SK-N-SH (cell line): ENCODE results near the gene CELSR1. TPM values are rescaled to one million over a fixed set of nuclear protein-coding genes. Genes with fewer than 3 reads are reported as not detected.
"Not testable (repeated sequence)": the region's sequence is repeated elsewhere in the genome, so short reads cannot be mapped to it uniquely, and the experiment has no call there.

Source experiments
- CTCF ChIA-PET: fragments of 300-600, 350-600 bp; formaldehyde crosslinking; extraction: SDS; loops from one replicate; lab custom pipeline; 2021; lab: Yijun Ruan, JAX
- POLR2A ChIA-PET: fragments of 350-600 bp; sonication (Branson Sonifier 250); formaldehyde crosslinking; extraction: SDS; loops from one replicate; lab custom pipeline; 2020; ENCODE audit warnings: antibody characterized with exemption, inconsistent platforms; lab: Yijun Ruan, JAX
- DNase-seq: peaks from one replicate; pipeline ENCODE4 v3.0.0; 2012
- H2AFZ ChIP-seq: fragments of 200-600 bp; sonication (generic); 2 replicates; pipeline ENCODE4 v1.8.1; 2016; ENCODE audit warnings: antibody characterized with exemption, mild to moderate bottlenecking, low read depth
- H3F3A ChIP-seq: fragments of 200-600 bp; sonication (generic); replicated peaks from 2 replicates; pipeline ENCODE3; 2016; ENCODE audit warnings: antibody characterized with exemption, mild to moderate bottlenecking; ENCODE audit not compliant: insufficient read depth
- H3K27ac ChIP-seq, 2 experiments: fragments of 200-500 bp in 1 of 2; fragments of 200-600 bp in 1 of 2; sonication (Bioruptor generic) in 1 of 2; sonication (generic), shearing (Covaris generic) in 1 of 2; 2 replicates each; pipeline versions ENCODE4 v1.5.1 to v1.6.1; 2014 to 2016; ENCODE audit warnings: low read depth in 2 of 2, inconsistent platforms in 1 of 2, low read length in 1 of 2, mild to moderate bottlenecking in 1 of 2, mixed read lengths in 1 of 2
- H3K27me3 ChIP-seq: fragments of 200-600 bp; sonication (generic), shearing (Covaris generic); 2 replicates; pipeline ENCODE4 v1.6.1; 2016; ENCODE audit warnings: mixed run types; ENCODE audit not compliant: insufficient read depth
- H3K36me3 ChIP-seq, 2 experiments: fragments of 200-500 bp in 1 of 2; fragments of 200-600 bp in 1 of 2; sonication (Bioruptor generic) in 1 of 2; sonication (generic) in 1 of 2; replicated peaks in 1 of 2; 2 replicates each; pipeline versions ENCODE3 to v1.5.1; 2014 to 2016; ENCODE audit warnings: low read length in 1 of 2, mild to moderate bottlenecking in 1 of 2; ENCODE audit not compliant: insufficient read depth in 2 of 2, control insufficient read depth in 1 of 2
- H3K4me1 ChIP-seq, 2 experiments: fragments of 200-500 bp in 1 of 2; fragments of 200-600 bp in 1 of 2; sonication (Bioruptor generic) in 1 of 2; sonication (generic), shearing (Covaris generic) in 1 of 2; 2 replicates each; pipeline versions ENCODE4 v1.5.1 to v1.6.1; 2014 to 2016; ENCODE audit warnings: low read depth in 1 of 2, low read length in 1 of 2, mixed run types in 1 of 2; ENCODE audit not compliant: insufficient read depth in 2 of 2, control insufficient read depth in 1 of 2
- H3K4me2 ChIP-seq: fragments of 200-600 bp; sonication (generic), shearing (Covaris generic); 2 replicates; pipeline ENCODE4 v1.6.1; 2017; ENCODE audit warnings: mixed run types
- H3K4me3 ChIP-seq, 2 experiments: fragments of 200-500 bp in 1 of 2; fragments of 200-600 bp in 1 of 2; sonication (Bioruptor generic) in 1 of 2; sonication (generic), shearing (Covaris generic) in 1 of 2; 2 replicates each; pipeline versions ENCODE4 v1.5.1 to v1.8.1; 2014 to 2016; ENCODE audit warnings: low read depth in 2 of 2, inconsistent platforms in 1 of 2, low read length in 1 of 2, mild to moderate bottlenecking in 1 of 2, mixed read lengths in 1 of 2, moderate library complexity in 1 of 2
- H3K79me2 ChIP-seq: fragments of 200-600 bp; sonication (generic); 2 replicates; pipeline ENCODE4 v1.8.1; 2017; ENCODE audit warnings: mild to moderate bottlenecking; ENCODE audit not compliant: insufficient read depth
- H3K9ac ChIP-seq: fragments of 200-600 bp; sonication (generic); 2 replicates; pipeline ENCODE4 v1.6.1; 2017; ENCODE audit warnings: mixed run types
- H3K9me2 ChIP-seq: fragments of 200-600 bp; sonication (generic); 2 replicates; pipeline ENCODE4 v1.6.1; 2017; ENCODE audit warnings: mixed run types
- H3K9me3 ChIP-seq: fragments of 200-600 bp; sonication (generic); 2 replicates; pipeline ENCODE4 v1.6.1; 2017; ENCODE audit warnings: mixed run types, mild to moderate bottlenecking, moderate library complexity
- H4K20me1 ChIP-seq: fragments of 200-600 bp; sonication (generic); 2 replicates; pipeline ENCODE4 v1.6.1; 2017; ENCODE audit warnings: mild to moderate bottlenecking, mixed run types; ENCODE audit not compliant: insufficient read depth
- CHD2 ChIP-seq: fragments of 150-350 bp; IDR thresholded peaks from 2 replicates; pipeline ENCODE4 v1.6.1; 2018; ENCODE audit warnings: low read length; ENCODE audit not compliant: partially characterized antibody
- CTCF ChIP-seq: fragments of 200-600 bp; sonication (generic); IDR thresholded peaks from 2 replicates; pipeline ENCODE4 v1.6.1; 2017; ENCODE audit warnings: antibody characterized with exemption, mild to moderate bottlenecking, moderate library complexity
- EZH2phosphoT487 ChIP-seq: fragments of 200-600 bp; sonication (generic); IDR thresholded peaks from 2 replicates; pipeline ENCODE4 v1.6.1; 2017; ENCODE audit warnings: low read depth, mixed run types, mild to moderate bottlenecking, antibody characterized with exemption, moderate library complexity, borderline replicate concordance
- FOSL2 ChIP-seq: IDR thresholded peaks from 2 replicates; pipeline ENCODE4 v1.4.0; 2012; ENCODE audit warnings: low read depth, mild to moderate bottlenecking, moderate library complexity, borderline replicate concordance
- FOXJ3 ChIP-seq: sonication (generic); formaldehyde crosslinking; IDR thresholded peaks from 2 replicates; pipeline ENCODE4 v1.5.1; 2020; ENCODE audit warnings: mild to moderate bottlenecking, missing genetic modification reagents
- FOXM1 ChIP-seq: IDR thresholded peaks from 2 replicates; pipeline ENCODE4 v1.4.0; 2012; ENCODE audit warnings: low read depth, mild to moderate bottlenecking
- GABPA ChIP-seq: IDR thresholded peaks from 2 replicates; pipeline ENCODE4 v1.4.0; 2012; ENCODE audit warnings: low read depth, mild to moderate bottlenecking
- GATA2 ChIP-seq: sonication (generic); formaldehyde crosslinking; IDR thresholded peaks from 2 replicates; pipeline ENCODE4 v1.5.0; 2020; ENCODE audit warnings: mild to moderate bottlenecking, missing genetic modification reagents
- JUND ChIP-seq: IDR thresholded peaks from 2 replicates; pipeline ENCODE4 v1.4.0; 2012
- MEF2A ChIP-seq: IDR thresholded peaks from 2 replicates; pipeline ENCODE4 v1.4.0; 2012; ENCODE audit warnings: low read depth, borderline replicate concordance
- MXI1 ChIP-seq: IDR thresholded peaks from 2 replicates; pipeline ENCODE4 v1.6.1; 2012; ENCODE audit warnings: mild to moderate bottlenecking, low read depth, low read length, improper control_type of control experiment
- NRF1 ChIP-seq: IDR thresholded peaks from 2 replicates; pipeline ENCODE4 v1.6.1; 2012; ENCODE audit warnings: low read depth, mild to moderate bottlenecking, low read length
- POLR2AphosphoS5 ChIP-seq: IDR thresholded peaks from 2 replicates; pipeline ENCODE4 v1.6.1; 2012; ENCODE audit warnings: low read depth, low read length
- RAD21 ChIP-seq: IDR thresholded peaks from 2 replicates; pipeline ENCODE4 v1.6.1; 2012; ENCODE audit warnings: mild to moderate bottlenecking, low read length
- RCOR1 ChIP-seq: fragments of 150-350 bp; IDR thresholded peaks from 2 replicates; pipeline ENCODE4 v1.6.1; 2017; ENCODE audit warnings: antibody characterized with exemption, low read length
- SMC3 ChIP-seq: IDR thresholded peaks from 2 replicates; pipeline ENCODE4 v1.6.1; 2012; ENCODE audit warnings: low read depth, low read length, improper control_type of control experiment
- TAF1 ChIP-seq: IDR thresholded peaks from 2 replicates; pipeline ENCODE4 v1.6.1; 2012; ENCODE audit warnings: low read depth, mild to moderate bottlenecking, low read length, moderate library complexity, borderline replicate concordance
- TCF12 ChIP-seq: IDR thresholded peaks from 2 replicates; pipeline ENCODE4 v1.4.0; 2012
- USF1 ChIP-seq: IDR thresholded peaks from 2 replicates; pipeline ENCODE4 v1.4.0; 2012; ENCODE audit warnings: low read depth, borderline replicate concordance
- WGBS: methylation state at CpG from one replicate; pipeline ENCODE4 v1.1.6; 2017; ENCODE audit warnings: low lambda C conversion rate; 5-methylcytosine and 5-hydroxymethylcytosine counted together
- polyA plus RNA-seq, 3 experiments: library from polyadenylated mRNA; depleted of rRNA; stranded (reverse); fragments of >200 nt; gene quantifications; 2 replicates each; pipeline ENCODE4 v1.2.3, GENCODE V29; 2012

CELSR1 gene
- polyA plus RNA-seq, 1 of the 3 experiments (the other 2 are of a cell fraction), result 5.0 TPM

- H3K9me3 ChIP-seq, H3K27me3 ChIP-seq: not testable (repeated sequence)
- WGBS, result 64% methylated on average over 5 of the region's 5 CpGs
Measured at GRCh38 chr22:46397049-46397448, 140.4 kb downstream of the CELSR1 start.

GRCh38 chr22:46395145-46395544 lies 142.3 kb downstream of the CELSR1 start:
- H3K9ac ChIP-seq, result no peak overlapping the region
- DNase-seq, result no peak
- H4K20me1 ChIP-seq, result no peaks in the 10 kb centered on the region
- H3K9me2 ChIP-seq, result no peaks in the 10 kb centered on the region
- POLR2A ChIA-PET, result no interaction called here
- no peaks in the 10 kb centered on the region for H3K9me3 ChIP-seq
- H3K4me2 ChIP-seq, result no peak overlapping the region
- CTCF ChIA-PET, result interaction anchor here (1.5 kb wide), 1 partner anchor 9 kb away, joined by 3 read pairs; no protein-coding TSS in a partner anchor
- H3K27me3 ChIP-seq, result no peaks in the 10 kb centered on the region
- 81% methylated on average over 11 of the region's 13 CpGs for WGBS
- no peaks in the 10 kb centered on the region for H3K36me3 ChIP-seq
- no peaks in the 10 kb centered on the region; a peak in 1 of 4 replicates for H3K4me1 ChIP-seq
- H2AFZ ChIP-seq, result no peak overlapping the region
- H3K4me3 ChIP-seq, result no peak overlapping the region
- H3F3A ChIP-seq, result no peaks in the 10 kb centered on the region
- H3K27ac ChIP-seq, result no peak overlapping the region
- no peaks in the 10 kb centered on the region for H3K79me2 ChIP-seq
- no peak for TF ChIP-seq RAD21
- no peak for TF ChIP-seq FOXJ3 (CRISPR knock-in tag)
- TF ChIP-seq FOXM1, result no peak
- TF ChIP-seq USF1, result no peak
- TF ChIP-seq POLR2AphosphoS5, result no peak
- TF ChIP-seq GATA2 (CRISPR knock-in tag), result no peak
- no peak for TF ChIP-seq FOSL2
- TF ChIP-seq MEF2A, result no peak
- no peak for TF ChIP-seq TCF12
- no peak for TF ChIP-seq SMC3
- no peak for TF ChIP-seq RCOR1
- no peak for TF ChIP-seq CTCF
- no peak for TF ChIP-seq JUND
- no peak for TF ChIP-seq CHD2
- no peak for TF ChIP-seq MXI1
- no peak for TF ChIP-seq NRF1
- TF ChIP-seq GABPA, result no peak
- TF ChIP-seq TAF1, result no peak
- no peak for TF ChIP-seq EZH2phosphoT487
- TF ChIP-seq, all 33 proteins: peak for 0

More at GRCh38 chr22:46397049-46397448, 140.4 kb downstream of the CELSR1 start:
- H3K4me1 ChIP-seq, H3K4me3 ChIP-seq, H3K9me2 ChIP-seq, CTCF ChIA-PET, H3F3A ChIP-seq, H3K36me3 ChIP-seq, H3K9ac ChIP-seq, H3K27ac ChIP-seq, DNase-seq, H3K4me2 ChIP-seq, H4K20me1 ChIP-seq, H2AFZ ChIP-seq, H3K79me2 ChIP-seq, POLR2A ChIA-PET: not testable (repeated sequence)
